GM12878 (cell line): ENCODE results near the gene PHYKPL. TPM values are rescaled to one million over a fixed set of nuclear protein-coding genes. Genes with fewer than 3 reads are reported as not detected.

Experiments
- ATAC-seq: fragments of 200-7000 bp; cut with Tn5 transposase; 3 replicates; pipeline ENCODE4 v1.9.1; 2020; ENCODE audit warnings: mild to moderate bottlenecking, moderate library complexity
- BruUV-seq: library from RNA; stranded (reverse); fragments of 400-500 nt; replicated peaks from 2 replicates; lab custom pipeline; 2021; lab: Mats Ljungman, UMichigan
- CTCF ChIA-PET: fragments of 300-600 bp; sonication (Branson Sonifier 250); formaldehyde crosslinking; extraction: SDS; loops from one replicate; lab custom pipeline; 2021; ENCODE audit warnings: inconsistent platforms; lab: Yijun Ruan, JAX
- POLR2A ChIA-PET: fragments of 350-600 bp; formaldehyde crosslinking; extraction: SDS; loops from one replicate; lab custom pipeline; 2021; ENCODE audit warnings: inconsistent platforms; lab: Charles Lee
- RAD21 ChIA-PET: fragments of 300-600 bp; sonication (Branson Sonifier 250); formaldehyde crosslinking; loops from one replicate; lab custom pipeline; 2023; ENCODE audit warnings: antibody characterized with exemption; ENCODE audit not compliant: unreplicated experiment; lab: Charles Lee
- SMC1A ChIA-PET: fragments of 300-600 bp; sonication (Branson Sonifier 250); formaldehyde crosslinking; loops from one replicate; lab custom pipeline; 2023; ENCODE audit not compliant: unreplicated experiment, uncharacterized antibody; lab: Charles Lee
- DNase-seq: peaks from one replicate; pipeline ENCODE4 v3.0.0-alpha.2; 2011; ENCODE audit warnings: low read depth, low spot score
- FAIRE-seq: peaks from 3 replicates; lab custom pipeline; 2011; peaks lifted over from hg19 to GRCh38; lab: Jason Lieb, UNC
- H2AFZ ChIP-seq: 2 replicates; pipeline ENCODE4 v1.6.0; 2011; ENCODE audit warnings: low read depth, low read length, control low read depth; ENCODE audit not compliant: control insufficient read depth
- H3K27ac ChIP-seq: 2 replicates; pipeline ENCODE4 v1.5.1; 2011; ENCODE audit warnings: control low read depth; ENCODE audit not compliant: control insufficient read depth, insufficient read depth
- H3K27me3 ChIP-seq, 2 experiments: replicated peaks in 1 of 2; 2 replicates each; pipeline versions ENCODE4 v1.6.0 to v1.6.1; 2011; ENCODE audit warnings: low read length in 1 of 2; ENCODE audit not compliant: control insufficient read depth in 2 of 2, insufficient read depth in 2 of 2
- H3K36me3 ChIP-seq, 2 experiments: 2 replicates each; pipeline ENCODE4 v1.5.1; 2011; ENCODE audit warnings: low read length in 1 of 2; ENCODE audit not compliant: control insufficient read depth in 2 of 2, insufficient read depth in 2 of 2
- H3K4me1 ChIP-seq: 2 replicates; pipeline ENCODE4 v1.6.1; 2011; ENCODE audit warnings: mild to moderate bottlenecking, low read length, moderate library complexity, mixed read lengths; ENCODE audit not compliant: control insufficient read depth, insufficient read depth
- H3K4me2 ChIP-seq: 2 replicates; pipeline ENCODE4 v1.6.0; 2011; ENCODE audit warnings: control low read depth; ENCODE audit not compliant: control insufficient read depth, insufficient read depth
- H3K4me3 ChIP-seq: fragments of 200-600 bp; sonication (generic); 2 replicates; pipeline ENCODE4 v1.5.1; 2016
- H3K79me2 ChIP-seq: 2 replicates; pipeline ENCODE4 v1.6.0; 2011; ENCODE audit warnings: low read length; ENCODE audit not compliant: control insufficient read depth, insufficient read depth
- H3K9ac ChIP-seq: 2 replicates; pipeline ENCODE4 v1.8.0; 2011; ENCODE audit warnings: low read length, control low read depth, mixed read lengths; ENCODE audit not compliant: control insufficient read depth, insufficient read depth
- H3K9me3 ChIP-seq: replicated peaks from 3 replicates; pipeline ENCODE4 v1.5.1; 2011; ENCODE audit warnings: mild to moderate bottlenecking, low read length; ENCODE audit not compliant: control insufficient read depth, insufficient read depth
- H4K20me1 ChIP-seq: 2 replicates; pipeline ENCODE4 v1.6.0; 2011; ENCODE audit not compliant: control insufficient read depth, insufficient read depth
- ATF7 ChIP-seq: fragments of 450-650 bp; IDR thresholded peaks from 2 replicates; pipeline ENCODE4 v1.6.1; 2016; ENCODE audit warnings: low read depth, mild to moderate bottlenecking
- BHLHE40 ChIP-seq, 2 experiments: fragments of 450-650 bp in 1 of 2; IDR thresholded peaks; 2 replicates each; pipeline ENCODE4 v1.6.1; 2011 to 2017; ENCODE audit warnings: low read depth in 2 of 2, borderline replicate concordance in 1 of 2, improper control_type of control experiment in 1 of 2, low read length in 1 of 2, mild to moderate bottlenecking in 1 of 2
- CHD1 ChIP-seq: IDR thresholded peaks from 2 replicates; pipeline ENCODE4 v1.6.1; 2012; ENCODE audit warnings: low read depth, low read length, improper control_type of control experiment
- EZH2 ChIP-seq: IDR thresholded peaks from 2 replicates; pipeline ENCODE4 v1.6.1; 2012; ENCODE audit warnings: low read depth, mild to moderate bottlenecking, control low read depth, inconsistent platforms, low read length, borderline replicate concordance; ENCODE audit not compliant: control insufficient read depth
- HCFC1 ChIP-seq: fragments of 150-350 bp; IDR thresholded peaks from 2 replicates; pipeline ENCODE4 v1.6.1; 2014; ENCODE audit warnings: low read length
- JUNB ChIP-seq: IDR thresholded peaks from 2 replicates; pipeline ENCODE4 v1.6.1; 2016; ENCODE audit warnings: antibody characterized with exemption, mild to moderate bottlenecking
- MYC ChIP-seq: IDR thresholded peaks from 2 replicates; pipeline ENCODE4 v1.6.1; 2011; ENCODE audit warnings: mild to moderate bottlenecking, low read length, moderate library complexity, inconsistent platforms; ENCODE audit not compliant: insufficient read depth, insufficient replicate concordance, insufficient read length, severe bottlenecking
- NFIC ChIP-seq: IDR thresholded peaks from 2 replicates; pipeline ENCODE4 v1.6.1; 2012; ENCODE audit warnings: low read depth, mild to moderate bottlenecking, inconsistent platforms, low read length, moderate library complexity
- NFYB ChIP-seq: IDR thresholded peaks from 2 replicates; pipeline ENCODE4 v1.6.1; 2011; ENCODE audit warnings: low read depth, mild to moderate bottlenecking, low read length, improper control_type of control experiment, moderate library complexity; ENCODE audit not compliant: insufficient read depth
- PKNOX1 ChIP-seq: fragments of 450-650 bp; IDR thresholded peaks from 2 replicates; pipeline ENCODE4 v1.6.1; 2016; ENCODE audit warnings: mild to moderate bottlenecking
- PML ChIP-seq: IDR thresholded peaks from 2 replicates; pipeline ENCODE4 v1.6.1; 2012; ENCODE audit warnings: low read length, inconsistent platforms
- RAD51 ChIP-seq: fragments of 450-650 bp; IDR thresholded peaks from 2 replicates; pipeline ENCODE4 v1.6.1; 2016; ENCODE audit warnings: moderate library complexity, mild to moderate bottlenecking, inconsistent platforms
- RCOR1 ChIP-seq: conservative IDR thresholded peaks from 2 replicates; pipeline ENCODE4 v1.6.1; 2012; ENCODE audit warnings: low read depth, low read length, improper control_type of control experiment
- SRF ChIP-seq, 2 experiments: IDR thresholded peaks; 2 replicates each; pipeline ENCODE4 v1.6.1; 2011; ENCODE audit warnings: low read depth in 2 of 2, low read length in 2 of 2, mild to moderate bottlenecking in 1 of 2, moderate library complexity in 1 of 2
- ZNF207 ChIP-seq: fragments of 450-650 bp; IDR thresholded peaks from 2 replicates; pipeline ENCODE4 v1.6.1; 2014; ENCODE audit warnings: antibody characterized with exemption, mild to moderate bottlenecking, borderline replicate concordance
- WGBS: methylation state at CpG from one replicate; pipeline ENCODE4 v1.1.6; 2016; ENCODE audit warnings: low lambda C conversion rate; ENCODE audit not compliant: insufficient replicate concordance, insufficient coverage; ENCODE audit errors: missing lambda C conversion rate; 5-methylcytosine and 5-hydroxymethylcytosine counted together
- in situ Hi-C: fragments of 300-500 bp; cut with MboI; formaldehyde crosslinking; loops from 9 replicates; pipeline ENCODE4 v1.14.3; 2018; ENCODE audit warnings: mixed read lengths
- intact Hi-C: fragments of 100-400 bp; cut with micrococcal nuclease; formaldehyde crosslinking; loops from one replicate; pipeline ENCODE4 v1.14.2; 2022; ENCODE audit not compliant: unreplicated experiment
- polyA plus RNA-seq, 11 experiments: library from polyadenylated mRNA; depleted of rRNA in 4 of 11; unstranded in 6 of 11; stranded (reverse) in 5 of 11; fragments of >200 nt; fragmentation: Nextera tagmentation in 4 of 11; fragmentation: Illumina TruSeq in 1 of 11; extraction: Ambion mirVana in 4 of 11; extraction: Trizol in 1 of 11; gene quantifications; 1 replicate in 1 of 11; 2 replicates in 10 of 11; pipeline versions ENCODE4 v1.2.1 to v1.2.3, GENCODE V29; 2011 to 2016; ENCODE audit warnings: inconsistent platforms in 2 of 11, missing spikeins in 2 of 11, low read depth in 1 of 11
- total RNA-seq, 4 experiments: library from RNA; depleted of rRNA in 3 of 4; stranded (reverse); fragments of >200 nt in 3 of 4; fragmentation: Illumina TruSeq in 1 of 4; extraction: Trizol in 1 of 4; gene quantifications; 2 replicates each; pipeline versions ENCODE4 v1.2.1 to v1.2.3, GENCODE V29; 2013 to 2021
- TF ChIP-seq, protein P1 (sequence below): IDR thresholded peaks from 2 replicates; pipeline ENCODE4 v1.6.1; 2012; ENCODE audit warnings: improper control_type of control experiment, low read depth, low read length; ENCODE audit not compliant: insufficient replicate concordance

The PHYKPL gene
- total and polyA plus RNA-seq, 10 of the 15 experiments (the other 5 are each of a cell fraction or from before 2014, with no cell fraction given), result 4.5 to 53.9 (median 25.6) TPM

DNA sequence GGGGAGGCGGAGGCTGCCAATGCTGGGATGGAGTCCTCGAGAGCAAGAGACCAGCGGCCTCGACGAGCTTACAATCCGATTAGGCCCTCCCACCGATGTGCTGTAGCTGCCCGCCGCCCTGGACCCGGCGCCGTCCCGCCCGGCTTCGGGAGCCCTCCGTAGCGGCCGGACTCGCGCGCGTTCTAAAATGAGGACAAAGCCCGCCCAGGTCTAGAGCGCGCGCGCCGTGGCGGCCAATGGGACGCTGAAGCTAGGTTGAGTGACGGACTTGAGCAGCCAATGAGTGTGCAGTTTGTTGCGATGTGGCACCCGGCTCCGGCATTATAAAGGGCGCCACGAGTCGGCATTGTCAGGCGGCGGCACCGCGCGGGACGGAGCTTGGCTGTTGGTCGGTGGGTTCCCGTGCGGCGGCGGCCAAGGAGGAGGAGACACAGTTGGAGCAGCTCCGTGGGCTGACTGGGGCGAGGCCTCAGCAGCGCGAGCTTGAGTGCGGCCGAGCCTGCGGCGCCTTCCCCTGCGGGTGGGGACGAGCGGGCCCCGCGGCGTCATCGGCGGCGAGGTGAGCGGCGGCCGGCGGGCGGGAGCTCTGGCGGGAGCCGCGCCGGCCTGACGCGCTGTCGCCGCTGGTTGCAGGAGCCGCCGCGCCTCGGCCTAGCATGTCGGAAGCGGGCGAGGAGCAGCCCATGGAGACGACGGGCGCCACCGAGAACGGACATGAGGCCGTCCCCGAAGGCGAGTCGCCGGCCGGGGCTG is 28.2 kb downstream of the PHYKPL start, which contains the start of gene HNRNPAB:
HNRNPAB (plus strand) TSS at position 352 of the 753 bp plus-strand sequence; CDS start at position 657, 305 bp downstream.
- Histone ChIP-seq H3K9me3 (no peaks in the 10 kb centered on the region), H2AFZ (peak within 1 kb of the TSS; percentile 91), H3K4me1 (peaks cover 15% of the 10 kb centered on the region), H3K27ac (peak within 1 kb of the TSS; percentile 67), H4K20me1 (peaks cover 24% of the 10 kb centered on the region), H3K36me3 (peaks cover 19 to 34% of the 10 kb centered on the region in 2 experiments), H3K9ac (peak within 1 kb of the TSS; percentile 84), H3K27me3 (no peaks in the 10 kb centered on the region), H3K4me2 (peak within 1 kb of the TSS; percentile 90), H3K4me3 (peak within 1 kb of the TSS; percentile 97), H3K79me2 (peaks cover 55% of the 10 kb centered on the region)
- intact Hi-C loops, result no loop called here
- DNase-seq (peak; percentile 77), FAIRE-seq (peak; percentile 93), ATAC-seq (peak; percentile 89)
- ChIA-PET RAD21 (no interaction called here), SMC1A (interaction anchor here (1.1 kb wide), 1 partner anchor 28 kb away, joined by 3 read pairs; the partner anchor contains the start of gene PHYKPL), POLR2A (interaction anchor here (0.7 to 1.5 kb wide), 6 partner anchors 9 to 88 kb away, joined by 3 to 13 read pairs (median 8); partner anchors contain the start of genes NHP2 and PHYKPL), CTCF (interaction anchor here (1.0 to 1.2 kb wide), 4 partner anchors 9 to 129 kb away, joined by 3 to 5 read pairs (median 4); no protein-coding TSS in a partner anchor)
- TSS peak; percentile 54 for BruUV-seq
- in situ Hi-C loops, result no loop called here
- under 1% methylated on average over 96 of the region's 96 CpGs for WGBS
- TF ChIP-seq, protein P1, sequence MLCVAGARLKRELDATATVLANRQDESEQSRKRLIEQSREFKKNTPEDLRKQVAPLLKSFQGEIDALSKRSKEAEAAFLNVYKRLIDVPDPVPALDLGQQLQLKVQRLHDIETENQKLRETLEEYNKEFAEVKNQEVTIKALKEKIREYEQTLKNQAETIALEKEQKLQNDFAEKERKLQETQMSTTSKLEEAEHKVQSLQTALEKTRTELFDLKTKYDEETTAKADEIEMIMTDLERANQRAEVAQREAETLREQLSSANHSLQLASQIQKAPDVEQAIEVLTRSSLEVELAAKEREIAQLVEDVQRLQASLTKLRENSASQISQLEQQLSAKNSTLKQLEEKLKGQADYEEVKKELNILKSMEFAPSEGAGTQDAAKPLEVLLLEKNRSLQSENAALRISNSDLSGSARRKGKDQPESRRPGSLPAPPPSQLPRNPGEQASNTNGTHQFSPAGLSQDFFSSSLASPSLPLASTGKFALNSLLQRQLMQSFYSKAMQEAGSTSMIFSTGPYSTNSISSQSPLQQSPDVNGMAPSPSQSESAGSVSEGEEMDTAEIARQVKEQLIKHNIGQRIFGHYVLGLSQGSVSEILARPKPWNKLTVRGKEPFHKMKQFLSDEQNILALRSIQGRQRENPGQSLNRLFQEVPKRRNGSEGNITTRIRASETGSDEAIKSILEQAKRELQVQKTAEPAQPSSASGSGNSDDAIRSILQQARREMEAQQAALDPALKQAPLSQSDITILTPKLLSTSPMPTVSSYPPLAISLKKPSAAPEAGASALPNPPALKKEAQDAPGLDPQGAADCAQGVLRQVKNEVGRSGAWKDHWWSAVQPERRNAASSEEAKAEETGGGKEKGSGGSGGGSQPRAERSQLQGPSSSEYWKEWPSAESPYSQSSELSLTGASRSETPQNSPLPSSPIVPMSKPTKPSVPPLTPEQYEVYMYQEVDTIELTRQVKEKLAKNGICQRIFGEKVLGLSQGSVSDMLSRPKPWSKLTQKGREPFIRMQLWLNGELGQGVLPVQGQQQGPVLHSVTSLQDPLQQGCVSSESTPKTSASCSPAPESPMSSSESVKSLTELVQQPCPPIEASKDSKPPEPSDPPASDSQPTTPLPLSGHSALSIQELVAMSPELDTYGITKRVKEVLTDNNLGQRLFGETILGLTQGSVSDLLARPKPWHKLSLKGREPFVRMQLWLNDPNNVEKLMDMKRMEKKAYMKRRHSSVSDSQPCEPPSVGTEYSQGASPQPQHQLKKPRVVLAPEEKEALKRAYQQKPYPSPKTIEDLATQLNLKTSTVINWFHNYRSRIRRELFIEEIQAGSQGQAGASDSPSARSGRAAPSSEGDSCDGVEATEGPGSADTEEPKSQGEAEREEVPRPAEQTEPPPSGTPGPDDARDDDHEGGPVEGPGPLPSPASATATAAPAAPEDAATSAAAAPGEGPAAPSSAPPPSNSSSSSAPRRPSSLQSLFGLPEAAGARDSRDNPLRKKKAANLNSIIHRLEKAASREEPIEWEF, result no peak
- TF ChIP-seq NFYB (peak; percentile 94), ATF7 (no peak), EZH2 (no peak), ZNF207 (0 out of 2 replicates have a peak, but pooled peaks have one; percentile 61), PKNOX1 (peak; percentile 99), BHLHE40 (IDR thresholded peaks at IDR 0.05; ENCODE audit: borderline replicate concordance in 1 of 2, low read depth in 2 of 2, low read length in 1 of 2) (peak; percentile 65 to 67), PML (peak; percentile 99), HCFC1 (peak; percentile 61), MYC (peak; percentile 22), SRF (IDR thresholded peaks at IDR 0.05; ENCODE audit: low read depth in 2 of 2, low read length in 2 of 2) (no peak), RAD51 (no peak), RCOR1 (no peak), JUNB (no peak), NFIC (no peak), CHD1 (no peak; the same call in 1 of the 2 replicates)
